Kidney (tissue), 14 donors: ENCODE data around the gene ZNF362. TPM values are rescaled to one million over a fixed set of nuclear protein-coding genes. Genes with fewer than 3 reads are reported as not detected.

Source experiments
- DNase-seq, 5 donors: peaks; one replicate each; pipeline ENCODE4 v3.0.0-alpha.2; 2013 to 2020
- FAIRE-seq: peaks from 2 replicates; lab custom pipeline; 2012; peaks lifted over from hg19 to GRCh38; lab: Jason Lieb, UNC
- H3K27ac ChIP-seq, 2 donors: one replicate each; pipeline ENCODE4 v1.7.0; 2013; ENCODE audit warnings: low read depth in 2 of 2, low read length in 2 of 2, inconsistent platforms in 1 of 2
- H3K27me3 ChIP-seq: one replicate; pipeline ENCODE4 v1.7.1; 2013; ENCODE audit warnings: low read length, inconsistent platforms; ENCODE audit not compliant: control insufficient read depth, insufficient read depth
- H3K36me3 ChIP-seq, 3 donors: one replicate each; pipeline versions ENCODE4 v1.7.0 to v1.7.1; 2013; ENCODE audit warnings: low read length in 3 of 3, control low read depth in 1 of 3, inconsistent platforms in 1 of 3; ENCODE audit not compliant: insufficient read depth in 3 of 3, control insufficient read depth in 2 of 3
- H3K4me1 ChIP-seq, 3 donors: one replicate each; pipeline versions ENCODE4 v1.7.0 to v1.7.1; 2013; ENCODE audit warnings: low read length in 3 of 3, inconsistent platforms in 1 of 3, low read depth in 1 of 3; ENCODE audit not compliant: control insufficient read depth in 2 of 3, insufficient read depth in 2 of 3
- H3K4me3 ChIP-seq, 3 donors: one replicate each; pipeline versions ENCODE4 v1.7.0 to v1.8.1; 2013; ENCODE audit warnings: low read length in 3 of 3, control low read depth in 1 of 3, inconsistent platforms in 1 of 3
- H3K9ac ChIP-seq, 3 donors: one replicate each; pipeline versions ENCODE4 v1.7.0 to v1.7.1; 2013; ENCODE audit warnings: low read length in 3 of 3, control low read depth in 1 of 3, inconsistent platforms in 1 of 3
- H3K9me3 ChIP-seq, 3 donors: one replicate each; pipeline versions ENCODE4 v1.7.0 to v1.7.1; 2013; ENCODE audit warnings: low read length in 3 of 3, control low read depth in 1 of 3, inconsistent platforms in 1 of 3; ENCODE audit not compliant: control insufficient read depth in 2 of 3, insufficient read depth in 1 of 3
- CTCF ChIP-seq: IDR thresholded peaks from 3 replicates; pipeline ENCODE4 v1.5.1; 2012; ENCODE audit warnings: mild to moderate bottlenecking, moderate library complexity, borderline replicate concordance; ENCODE audit not compliant: insufficient read depth; ENCODE audit errors: extremely low read depth
- intact Hi-C: fragments of 100-400 bp; cut with DNase I; formaldehyde crosslinking; loops from one replicate; pipeline ENCODE4 v1.11.1; 2022
- polyA plus RNA-seq: library from polyadenylated mRNA; stranded (reverse); fragments of 350-450 nt; fragmentation: Illumina TruSeq; extraction: RNeasy Lipid Tissue Mini Kit (QIAGEN cat#74804); gene quantifications from one replicate; pipeline ENCODE4 v1.2.3, GENCODE V29; 2014; ENCODE audit warnings: low read depth, low replicate concordance; ENCODE audit not compliant: insufficient read depth
- total RNA-seq: library from RNA; stranded (reverse); fragmentation: NEBNext Ultra II Directional; extraction: Animal tissue kit (Norgen Biotek cat#: 25700); gene quantifications from one replicate; pipeline ENCODE4 v1.2.1, GENCODE V29; 2021
- donor health status: control.
- donor health status: control.
- donor health status: control.
- donor health status: control.
- donor health status: control.
- donor health status: DM: yes; HTN: yes; CAD: no.
- donor health status: Normal renal cell carcinoma (clear cell type).

The ZNF362 gene
- total and polyA plus RNA-seq, 2 donors from 2014 or later = 17.4 to 36.9 TPM

GRCh38 chr1:33316601-33317000, 60.3 kb downstream of the ZNF362 start:
- Histone ChIP-seq H3K9ac (no peak overlapping the region), H3K36me3 (no peaks in the 10 kb centered on the region), H3K9me3 (no peaks in the 10 kb centered on the region), H3K4me3 (no peak overlapping the region), H3K27me3 (no peaks in the 10 kb centered on the region), H3K4me1 (peaks cover 0 to 8% (median 7%) of the 10 kb centered on the region in 3 donors), H3K27ac (no peak overlapping the region)
- FAIRE-seq (no peak), DNase-seq (peak in 1 of 5 donors; percentile 45)
- TF ChIP-seq CTCF = no peak
- intact Hi-C loops = no loop called here

- FAIRE-seq (no peak), DNase-seq (peak in 1 of 5 donors; percentile 32)
- H3K36me3 ChIP-seq = no peaks in the 10 kb centered on the region
- no peaks in the 10 kb centered on the region for H3K9me3 ChIP-seq
- H3K4me3 ChIP-seq = no peak overlapping the region
- H3K27me3 ChIP-seq = no peaks in the 10 kb centered on the region
- TF ChIP-seq CTCF = no peak
- no peak overlapping the region for H3K9ac ChIP-seq
- intact Hi-C loops = no loop called here
- peaks cover 0 to 8% (median 7%) of the 10 kb centered on the region in 3 donors for H3K4me1 ChIP-seq
- no peak overlapping the region for H3K27ac ChIP-seq
Observed at GRCh38 chr1:33317354-33317753, 61.1 kb downstream of the ZNF362 start.

- Histone ChIP-seq H3K27ac (no peak overlapping the region), H3K9ac (no peak overlapping the region), H3K4me3 (no peak overlapping the region), H3K4me1 (peaks cover 0 to 10% (median 7%) of the 10 kb centered on the region in 3 donors), H3K9me3 (no peaks in the 10 kb centered on the region), H3K27me3 (no peaks in the 10 kb centered on the region), H3K36me3 (peaks cover 0 to 2% (median under 1%) of the 10 kb centered on the region in 3 donors)
- intact Hi-C loops = no loop called here
- DNase-seq (no peak), FAIRE-seq (no peak)
- no peak for TF ChIP-seq CTCF
Observed at GRCh38 chr1:33317946-33318345, 61.7 kb downstream of the ZNF362 start.
